WTC11 (cell line): ENCODE measurements around the gene KCTD1.

Experiments used
- ATF6 ChIP-seq: sonication (generic); formaldehyde crosslinking; IDR thresholded peaks from 2 replicates; pipeline ENCODE4 v1.8.1; 2023; ENCODE audit warnings: mild to moderate bottlenecking, missing genetic modification reagents
- ELF4 ChIP-seq: sonication (generic); formaldehyde crosslinking; IDR thresholded peaks from 2 replicates; pipeline ENCODE4 v1.8.1; 2022; ENCODE audit warnings: low read depth, mild to moderate bottlenecking, moderate library complexity, missing genetic modification reagents
- NFATC4 ChIP-seq: fragments of 250-450 bp; sonication (Bioruptor Pico); IDR thresholded peaks from 2 replicates; pipeline ENCODE4 v1.9.0; 2021; ENCODE audit warnings: mild to moderate bottlenecking
- SMAD3 ChIP-seq: sonication (generic); formaldehyde crosslinking; IDR thresholded peaks from 2 replicates; pipeline ENCODE4 v1.8.0; 2022; ENCODE audit warnings: missing genetic modification reagents, mild to moderate bottlenecking, borderline replicate concordance
- TCF7 ChIP-seq: sonication (generic); formaldehyde crosslinking; IDR thresholded peaks from 2 replicates; pipeline ENCODE4 v1.8.0; 2022; ENCODE audit warnings: mild to moderate bottlenecking, low read depth, missing genetic modification reagents, moderate library complexity
- USF2 ChIP-seq: sonication (generic); formaldehyde crosslinking; IDR thresholded peaks from 2 replicates; pipeline ENCODE4 v1.8.1; 2023; ENCODE audit warnings: mild to moderate bottlenecking, missing genetic modification reagents, moderate library complexity
- ZNF263 ChIP-seq: sonication (generic); formaldehyde crosslinking; IDR thresholded peaks from 2 replicates; pipeline ENCODE4 v1.8.1; 2022; ENCODE audit warnings: low read depth, mild to moderate bottlenecking, moderate library complexity, missing genetic modification reagents
- TF ChIP-seq, protein P1 (sequence below): fragments of 200-600 bp; IDR thresholded peaks from 2 replicates; pipeline ENCODE4 v1.8.0; 2022; ENCODE audit warnings: antibody characterized with exemption
- TF ChIP-seq, protein P2 (sequence below): sonication (generic); formaldehyde crosslinking; IDR thresholded peaks from 2 replicates; pipeline ENCODE4 v1.8.0; 2022; ENCODE audit warnings: mild to moderate bottlenecking, missing genetic modification reagents
- TF ChIP-seq, protein P3 (sequence below): sonication (generic); formaldehyde crosslinking; IDR thresholded peaks from 2 replicates; pipeline ENCODE4 v1.8.0; 2022; ENCODE audit warnings: mild to moderate bottlenecking, missing genetic modification reagents

GRCh38 chr18:26456070-26456491 lies 92.3 kb downstream of the KCTD1 start:
- TF ChIP-seq, protein P1, sequence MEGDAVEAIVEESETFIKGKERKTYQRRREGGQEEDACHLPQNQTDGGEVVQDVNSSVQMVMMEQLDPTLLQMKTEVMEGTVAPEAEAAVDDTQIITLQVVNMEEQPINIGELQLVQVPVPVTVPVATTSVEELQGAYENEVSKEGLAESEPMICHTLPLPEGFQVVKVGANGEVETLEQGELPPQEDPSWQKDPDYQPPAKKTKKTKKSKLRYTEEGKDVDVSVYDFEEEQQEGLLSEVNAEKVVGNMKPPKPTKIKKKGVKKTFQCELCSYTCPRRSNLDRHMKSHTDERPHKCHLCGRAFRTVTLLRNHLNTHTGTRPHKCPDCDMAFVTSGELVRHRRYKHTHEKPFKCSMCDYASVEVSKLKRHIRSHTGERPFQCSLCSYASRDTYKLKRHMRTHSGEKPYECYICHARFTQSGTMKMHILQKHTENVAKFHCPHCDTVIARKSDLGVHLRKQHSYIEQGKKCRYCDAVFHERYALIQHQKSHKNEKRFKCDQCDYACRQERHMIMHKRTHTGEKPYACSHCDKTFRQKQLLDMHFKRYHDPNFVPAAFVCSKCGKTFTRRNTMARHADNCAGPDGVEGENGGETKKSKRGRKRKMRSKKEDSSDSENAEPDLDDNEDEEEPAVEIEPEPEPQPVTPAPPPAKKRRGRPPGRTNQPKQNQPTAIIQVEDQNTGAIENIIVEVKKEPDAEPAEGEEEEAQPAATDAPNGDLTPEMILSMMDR = no peak
- TF ChIP-seq ELF4 (CRISPR knock-in tag) (no peak), SMAD3 (CRISPR knock-in tag) (no peak), TCF7 (CRISPR knock-in tag) (no peak), ATF6 (no peak), NFATC4 (CRISPR knock-in tag) (no peak), USF2 (no peak), ZNF263 (CRISPR knock-in tag) (no peak)
- TF ChIP-seq, protein P2, sequence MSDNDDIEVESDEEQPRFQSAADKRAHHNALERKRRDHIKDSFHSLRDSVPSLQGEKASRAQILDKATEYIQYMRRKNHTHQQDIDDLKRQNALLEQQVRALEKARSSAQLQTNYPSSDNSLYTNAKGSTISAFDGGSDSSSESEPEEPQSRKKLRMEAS (CRISPR knock-in tag) = no peak
- TF ChIP-seq, protein P3, sequence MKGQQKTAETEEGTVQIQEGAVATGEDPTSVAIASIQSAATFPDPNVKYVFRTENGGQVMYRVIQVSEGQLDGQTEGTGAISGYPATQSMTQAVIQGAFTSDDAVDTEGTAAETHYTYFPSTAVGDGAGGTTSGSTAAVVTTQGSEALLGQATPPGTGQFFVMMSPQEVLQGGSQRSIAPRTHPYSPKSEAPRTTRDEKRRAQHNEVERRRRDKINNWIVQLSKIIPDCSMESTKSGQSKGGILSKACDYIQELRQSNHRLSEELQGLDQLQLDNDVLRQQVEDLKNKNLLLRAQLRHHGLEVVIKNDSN = no peak
